KG1 (cell line): ENCODE measurements around the gene OR4A15.

Experiments
- DNase-seq: peaks from one replicate; lab custom pipeline; 2025; lab: John Stamatoyannopoulos, UW

OR4A15 gene

GRCh38 chr11:55367674-55368073, at the start of gene OR4A15:
TSS of gene OR4A15 (plus strand) at chr11:55367974. CDS start at chr11:55367974, 0 bp downstream.
- DNase-seq, result no peak

GRCh38 chr11:55324500-55324899, 43.3 kb upstream of the OR4A15 start:
- DNase-seq, result no peak

DNA sequence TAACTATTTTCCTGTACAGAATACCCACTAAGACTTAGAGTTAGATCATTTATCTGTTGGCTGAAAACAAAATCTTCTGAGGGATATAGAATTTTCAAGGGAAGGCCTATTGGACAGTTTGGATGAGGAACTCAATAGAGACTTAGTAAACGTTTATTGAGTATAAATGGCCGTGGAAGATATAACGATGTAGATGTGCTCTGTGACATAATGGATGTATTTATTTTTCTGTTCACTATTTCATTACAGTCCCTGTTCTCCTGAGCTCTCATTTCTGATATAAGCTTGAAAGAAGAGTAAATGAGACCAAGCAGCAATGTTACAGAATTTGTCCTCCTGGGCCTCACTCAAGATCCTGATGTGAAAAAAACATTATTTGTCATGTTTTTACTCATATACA, 24.9 kb upstream of the OR4A15 start, which contains the start of gene OR4A16:
OR4A16 (plus strand) TSS at position 301 of the 400 bp plus-strand sequence; CDS start at position 301, 0 bp downstream.
- DNase-seq, result no peak

DNA sequence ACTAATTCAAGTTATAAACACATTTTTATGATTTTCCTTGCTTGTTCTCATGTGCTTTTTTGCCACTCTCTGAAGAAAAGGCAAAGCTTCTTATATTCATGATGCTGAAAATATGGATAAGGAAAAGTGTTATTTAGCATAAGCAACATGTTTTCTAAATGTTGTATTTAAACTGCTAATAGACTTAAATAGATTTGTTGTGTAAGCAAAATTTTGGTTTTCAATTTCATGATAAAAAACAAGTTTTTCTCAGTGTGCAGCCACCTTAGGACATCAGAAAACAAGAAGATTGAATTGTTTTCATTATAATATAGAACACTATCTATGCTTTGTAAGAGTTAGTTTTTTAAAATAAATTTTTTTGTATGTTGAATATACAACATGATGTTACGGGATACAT, 22.5 kb upstream of the OR4A15 start:
- DNase-seq, result no peak

DNA sequence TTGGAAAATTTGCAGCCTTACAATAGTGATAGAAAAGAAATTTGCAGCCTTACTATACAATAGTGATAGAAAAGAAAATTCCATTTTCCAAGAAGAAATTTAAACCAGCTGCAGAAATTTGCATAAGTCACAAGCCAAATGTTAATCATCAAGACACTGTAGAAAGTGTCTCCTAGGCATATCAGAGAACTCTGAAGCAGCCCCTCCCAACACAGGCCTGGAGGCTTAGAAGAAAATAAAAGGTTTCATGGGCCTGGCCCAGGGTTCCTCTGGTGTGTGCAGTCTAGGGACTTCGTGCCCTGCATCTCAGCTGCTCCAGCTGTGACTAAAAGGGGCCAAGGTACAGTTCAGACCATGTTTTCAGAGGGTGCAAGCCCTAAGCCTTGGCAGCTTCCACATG, 18.7 kb upstream of the OR4A15 start:
- DNase-seq, result no peak

DNA sequence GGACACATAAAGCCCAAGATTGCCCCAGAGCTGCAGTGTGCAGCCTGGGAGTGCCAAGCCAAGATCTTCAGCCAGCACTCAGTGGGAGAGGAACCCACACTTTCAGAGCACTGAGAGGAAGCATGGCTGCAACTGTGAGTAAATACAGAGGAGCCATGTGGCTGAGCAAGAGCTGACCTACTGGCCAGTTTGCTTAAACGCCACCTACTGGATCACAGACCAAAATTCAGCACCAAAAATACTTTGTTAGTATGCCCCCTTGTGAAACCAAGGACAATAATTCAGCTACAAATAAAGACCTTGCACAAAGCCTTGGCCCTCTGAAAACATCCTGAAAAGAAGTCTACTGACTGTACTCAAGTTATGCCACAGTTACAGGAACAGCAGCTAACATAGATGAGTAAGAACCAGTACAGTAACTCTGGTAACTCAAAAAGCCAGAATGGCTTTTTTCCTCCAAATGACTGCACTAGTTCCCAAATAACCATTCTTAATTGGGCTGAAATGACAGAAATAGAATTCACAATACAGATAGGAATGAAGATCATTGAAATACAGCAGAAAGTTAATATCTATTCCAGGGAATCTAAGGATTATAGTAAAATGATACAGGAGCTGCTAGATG, 10.1 kb upstream of the OR4A15 start:
- DNase-seq, result peak; percentile 31

- DNase-seq, result no peak
Observed at GRCh38 chr11:55401011-55401410, 33.2 kb downstream of the OR4A15 start.
